Lower lobe of right lung (tissue), 2 donors: ENCODE data around the gene PPP1R12B. TPM values are rescaled to one million over a fixed set of nuclear protein-coding genes. Genes with fewer than 3 reads are reported as not detected.
"Not testable (repeated sequence)": the region's sequence is repeated elsewhere in the genome, so short reads cannot be mapped to it uniquely, and the experiment has no call there.

Experiments
- ATAC-seq, 2 donors: fragments of 200-7000 bp; cut with Tn5 transposase; one replicate each; pipeline ENCODE4 v1.9.1; 2020 to 2022; ENCODE audit warnings: mild to moderate bottlenecking in 2 of 2, moderate library complexity in 2 of 2
- DNase-seq: peaks from one replicate; pipeline ENCODE4 v3.0.0-alpha.2; 2020
- H3K27ac ChIP-seq: fragments of 200-600 bp; one replicate; pipeline ENCODE4 v1.8.0; 2022
- H3K27me3 ChIP-seq: fragments of 200-600 bp; one replicate; pipeline ENCODE4 v1.8.0; 2022; ENCODE audit warnings: low read depth
- H3K36me3 ChIP-seq: fragments of 200-600 bp; one replicate; pipeline ENCODE4 v1.8.0; 2022; ENCODE audit warnings: mild to moderate bottlenecking
- H3K4me1 ChIP-seq: fragments of 200-600 bp; one replicate; pipeline ENCODE4 v1.8.0; 2022
- H3K4me3 ChIP-seq: fragments of 200-600 bp; one replicate; pipeline ENCODE4 v1.8.0; 2022; ENCODE audit warnings: mild to moderate bottlenecking
- H3K9me3 ChIP-seq: fragments of 200-600 bp; one replicate; pipeline ENCODE4 v1.8.0; 2022
- CTCF ChIP-seq: fragments of 200-600 bp; IDR thresholded peaks from one replicate; pipeline ENCODE4 v1.8.0; 2022; ENCODE audit warnings: antibody characterized with exemption, mild to moderate bottlenecking
- intact Hi-C: fragments of 100-400 bp; cut with DNase I; formaldehyde crosslinking; loops from one replicate; pipeline ENCODE4 v1.11.0; 2022
- total RNA-seq: library from RNA; stranded (reverse); fragmentation: NEBNext Ultra II Directional; extraction: Animal tissue kit (Norgen Biotek cat#: 25700); gene quantifications from one replicate; pipeline ENCODE4 v1.2.1, GENCODE V29; 2021
- donor health status: DM: no; HTN: yes; CAD: no; lungs with severe emphysema.

Gene PPP1R12B
- total RNA-seq, 1 donor from 2014 or later: 41.4 TPM

- H3K36me3 ChIP-seq, H3K4me3 ChIP-seq, DNase-seq, H3K27ac ChIP-seq, intact Hi-C loops, ATAC-seq, H3K9me3 ChIP-seq, H3K27me3 ChIP-seq: not testable (repeated sequence)
- peaks cover 20% of the 10 kb centered on the region for H3K4me1 ChIP-seq
Observed at GRCh38 chr1:202521484-202521883, 173.0 kb downstream of the PPP1R12B start.

DNA sequence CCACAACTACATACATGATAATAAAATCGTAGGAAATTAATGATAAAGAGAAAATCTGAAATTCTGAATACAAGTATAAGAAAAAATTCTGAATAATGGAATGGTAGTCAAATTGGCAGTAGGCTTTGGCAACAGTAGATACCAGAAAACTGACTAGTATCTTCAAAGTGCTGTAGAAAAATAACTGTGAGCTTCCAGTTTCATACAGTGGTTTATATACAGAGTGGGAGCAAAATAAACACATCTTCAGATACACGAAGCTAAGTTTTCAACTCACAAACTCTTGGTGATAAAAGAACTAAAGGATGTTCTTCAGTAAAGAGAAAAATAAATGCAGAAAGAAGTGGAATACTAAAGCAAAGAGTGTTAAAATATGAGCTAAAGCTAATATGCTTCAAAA, 173.4 kb downstream of the PPP1R12B start:
- TF ChIP-seq CTCF: no peak
- Histone ChIP-seq H3K27ac (no peak overlapping the region), H3K36me3 (no peaks in the 10 kb centered on the region), H3K27me3 (no peaks in the 10 kb centered on the region), H3K4me1 (peaks cover 20% of the 10 kb centered on the region), H3K4me3 (no peak overlapping the region), H3K9me3 (no peaks in the 10 kb centered on the region)
- intact Hi-C loops: no loop called here
- ATAC-seq (no peak), DNase-seq (no peak)

DNA sequence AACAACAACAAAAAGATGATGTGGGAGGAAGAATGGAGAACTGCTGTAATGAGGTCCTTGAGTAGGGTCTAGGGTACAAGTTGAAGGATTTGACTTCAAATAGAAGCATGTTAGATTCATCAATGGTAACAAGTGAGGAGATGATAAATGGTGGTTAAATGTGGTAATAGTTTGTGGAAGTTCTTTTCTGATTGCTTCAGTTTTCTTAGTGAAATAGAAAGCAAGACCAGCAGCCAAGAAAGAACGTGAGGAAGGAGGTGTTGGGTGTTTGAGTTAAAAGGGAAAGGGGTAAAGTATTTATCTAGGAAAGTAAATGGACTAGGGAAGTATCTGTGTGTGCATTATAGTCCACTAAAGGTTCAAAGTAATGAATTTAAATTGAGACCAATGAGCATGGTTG, 177.6 kb downstream of the PPP1R12B start:
- H3K4me1 ChIP-seq, intact Hi-C loops, H3K4me3 ChIP-seq, H3K9me3 ChIP-seq, H3K27ac ChIP-seq, ATAC-seq, H3K36me3 ChIP-seq, DNase-seq, H3K27me3 ChIP-seq: not testable (repeated sequence)

GRCh38 chr1:202528096-202528722, 179.7 kb downstream of the PPP1R12B start:
- H3K27ac ChIP-seq, H3K4me1 ChIP-seq, H3K27me3 ChIP-seq, intact Hi-C loops, ATAC-seq, DNase-seq, H3K9me3 ChIP-seq, H3K36me3 ChIP-seq, H3K4me3 ChIP-seq: not testable (repeated sequence)

GRCh38 chr1:202530686-202531085, 182.2 kb downstream of the PPP1R12B start:
- H3K27ac ChIP-seq, H3K36me3 ChIP-seq, H3K4me3 ChIP-seq, DNase-seq, H3K9me3 ChIP-seq, H3K27me3 ChIP-seq, H3K4me1 ChIP-seq, ATAC-seq, intact Hi-C loops: not testable (repeated sequence)

GRCh38 chr1:202531472-202531811, 182.9 kb downstream of the PPP1R12B start:
- no peak overlapping the region for H3K27ac ChIP-seq
- H3K4me1 ChIP-seq: peaks cover 6% of the 10 kb centered on the region
- no peaks in the 10 kb centered on the region for H3K27me3 ChIP-seq
- H3K36me3 ChIP-seq: no peaks in the 10 kb centered on the region
- intact Hi-C loops: no loop called here
- DNase-seq (no peak), ATAC-seq (no peak)
- no peak for TF ChIP-seq CTCF
- no peak overlapping the region for H3K4me3 ChIP-seq
- H3K9me3 ChIP-seq: no peaks in the 10 kb centered on the region

DNA sequence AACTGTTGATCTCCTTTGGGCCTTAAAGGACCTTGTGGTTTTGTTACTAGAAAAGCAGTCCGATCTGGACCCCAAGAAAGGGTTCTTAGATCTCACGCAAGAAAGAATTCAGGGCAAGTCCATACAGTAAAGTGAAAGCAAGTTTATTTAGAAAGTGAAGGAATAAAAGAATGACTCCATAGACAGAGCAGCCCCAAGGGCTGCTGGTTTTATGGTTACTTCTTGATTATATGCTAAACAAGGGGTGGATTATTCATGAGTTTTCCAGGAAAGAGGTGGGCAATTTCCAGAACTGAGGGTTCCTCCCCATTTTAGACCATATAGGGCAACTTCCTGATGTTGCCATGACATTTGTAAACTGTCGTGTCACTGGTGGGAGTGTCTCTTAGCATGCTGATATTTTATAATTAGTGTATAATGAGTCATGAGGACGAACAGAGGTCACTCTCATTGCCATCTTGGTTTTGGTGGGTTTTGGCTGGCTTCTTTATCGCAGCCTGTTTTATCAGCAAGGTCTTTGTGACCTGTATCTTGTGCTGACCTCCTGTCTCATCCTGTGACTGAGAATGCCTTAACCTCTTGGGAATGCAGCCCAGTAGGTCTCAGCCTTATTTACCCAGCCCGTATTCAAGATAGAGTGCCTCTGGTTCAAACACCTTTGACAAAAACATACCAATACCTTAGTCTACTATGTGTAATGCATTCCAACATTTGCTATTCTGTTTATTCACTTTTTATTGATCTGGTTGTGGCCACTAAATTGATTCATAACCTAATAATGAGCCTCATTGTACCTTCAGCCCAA, 183.5 kb downstream of the PPP1R12B start:
- H3K4me1 ChIP-seq, ATAC-seq, intact Hi-C loops, H3K4me3 ChIP-seq, H3K27ac ChIP-seq, H3K27me3 ChIP-seq, DNase-seq, H3K9me3 ChIP-seq, H3K36me3 ChIP-seq: not testable (repeated sequence)

DNA sequence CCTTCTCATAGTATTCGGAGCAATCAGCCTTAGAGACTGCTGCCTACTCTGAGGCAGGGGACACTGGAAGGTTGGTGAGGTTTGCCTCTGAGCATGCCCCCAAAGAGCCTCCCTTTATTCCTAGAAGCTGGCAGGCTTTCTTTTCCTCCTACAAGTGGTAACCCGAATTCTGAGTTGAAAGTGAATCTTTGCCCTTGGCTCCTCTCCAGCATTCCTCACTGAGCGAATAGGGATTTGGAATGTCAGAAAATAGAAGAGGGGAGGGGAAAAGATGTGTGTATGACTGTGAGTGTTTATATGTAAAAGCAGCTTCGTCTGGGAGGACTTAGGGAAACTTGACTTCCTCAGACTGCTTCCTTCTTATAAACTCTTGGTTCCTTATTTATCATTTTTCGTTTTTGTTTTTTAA, 190.7 kb downstream of the PPP1R12B start:
- H3K36me3 ChIP-seq, DNase-seq, intact Hi-C loops, H3K27me3 ChIP-seq, H3K9me3 ChIP-seq, H3K4me1 ChIP-seq: not testable (repeated sequence)
- Histone ChIP-seq H3K27ac (peak overlapping the region; percentile 76), H3K4me3 (peak overlapping the region; percentile 42)
- peak; percentile 68 to 80 for ATAC-seq

- H3K27ac ChIP-seq: peak overlapping the region; percentile 76
- H3K27me3 ChIP-seq, intact Hi-C loops, H3K9me3 ChIP-seq, H3K4me1 ChIP-seq, DNase-seq, ATAC-seq, H3K36me3 ChIP-seq: not testable (repeated sequence)
- H3K4me3 ChIP-seq: peak overlapping the region; percentile 42
Observed at GRCh38 chr1:202539583-202539982, 191.1 kb downstream of the PPP1R12B start.
